Mesangial cell (primary cell): ENCODE results near the gene KCNJ6. TPM values are rescaled to one million over a fixed set of nuclear protein-coding genes. Genes with fewer than 3 reads are reported as not detected.

Source experiments
- total RNA-seq: library from RNA; depleted of rRNA; stranded (reverse); fragments of >200 nt; gene quantifications from 2 replicates; pipeline ENCODE4 v1.2.3, GENCODE V29; 2015

The KCNJ6 gene
- total RNA-seq = 0.25 and 0.33 TPM in 2 replicates

GRCh38 chr21:37916310-37917051 lies at the start of gene KCNJ6:
Gene KCNJ6 (minus strand): TSS chr21:37916457. CDS start chr21:37840682, 75,775 bp downstream.

